ENCODE data around the gene SRPK2. TPM values are rescaled to one million over a fixed set of nuclear protein-coding genes. Genes with fewer than 3 reads are reported as not detected.

The SRPK2 gene
- total and polyA plus RNA-seq, 12 donors, result 10.5 to 40.4 (median 35.1) TPM

DNA sequence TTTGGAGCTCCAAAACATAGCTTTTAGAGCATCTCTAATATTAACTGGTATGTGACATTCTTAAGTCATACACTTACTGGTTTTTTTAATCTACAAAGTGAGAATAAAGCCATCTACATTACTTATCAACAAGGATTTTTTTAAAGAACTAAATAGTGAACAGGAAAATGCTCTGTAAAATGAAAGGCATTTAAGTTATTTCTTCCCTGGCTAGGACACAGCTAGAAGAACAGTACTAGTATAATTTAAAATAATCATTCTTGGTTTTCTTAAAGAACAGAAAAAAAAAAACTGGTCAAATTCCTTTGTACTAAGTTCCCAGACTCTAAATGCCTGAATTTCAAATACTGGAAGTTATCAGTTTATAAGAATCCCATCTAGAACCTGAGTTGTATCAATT is 139.5 kb downstream of the SRPK2 start:
- Histone ChIP-seq H3K4me1 (peaks cover 0 to 50% (median 33%) of the 10 kb centered on the region in 9 donors), H3K36me3 (no peaks in the 10 kb centered on the region), H3K27ac (no peak overlapping the region), H3K9me3 (peaks cover 0 to 2% (median 0%) of the 10 kb centered on the region in 11 donors), H3K4me3 (no peak overlapping the region), H3K27me3 (no peaks in the 10 kb centered on the region)
- TF ChIP-seq, protein P1, sequence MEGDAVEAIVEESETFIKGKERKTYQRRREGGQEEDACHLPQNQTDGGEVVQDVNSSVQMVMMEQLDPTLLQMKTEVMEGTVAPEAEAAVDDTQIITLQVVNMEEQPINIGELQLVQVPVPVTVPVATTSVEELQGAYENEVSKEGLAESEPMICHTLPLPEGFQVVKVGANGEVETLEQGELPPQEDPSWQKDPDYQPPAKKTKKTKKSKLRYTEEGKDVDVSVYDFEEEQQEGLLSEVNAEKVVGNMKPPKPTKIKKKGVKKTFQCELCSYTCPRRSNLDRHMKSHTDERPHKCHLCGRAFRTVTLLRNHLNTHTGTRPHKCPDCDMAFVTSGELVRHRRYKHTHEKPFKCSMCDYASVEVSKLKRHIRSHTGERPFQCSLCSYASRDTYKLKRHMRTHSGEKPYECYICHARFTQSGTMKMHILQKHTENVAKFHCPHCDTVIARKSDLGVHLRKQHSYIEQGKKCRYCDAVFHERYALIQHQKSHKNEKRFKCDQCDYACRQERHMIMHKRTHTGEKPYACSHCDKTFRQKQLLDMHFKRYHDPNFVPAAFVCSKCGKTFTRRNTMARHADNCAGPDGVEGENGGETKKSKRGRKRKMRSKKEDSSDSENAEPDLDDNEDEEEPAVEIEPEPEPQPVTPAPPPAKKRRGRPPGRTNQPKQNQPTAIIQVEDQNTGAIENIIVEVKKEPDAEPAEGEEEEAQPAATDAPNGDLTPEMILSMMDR (IDR thresholded peaks at IDR 0.05), result no peak
- ATAC-seq (no peak), DNase-seq (no peak)
- intact Hi-C loops (cut with DNase I), result no loop called here

DNA sequence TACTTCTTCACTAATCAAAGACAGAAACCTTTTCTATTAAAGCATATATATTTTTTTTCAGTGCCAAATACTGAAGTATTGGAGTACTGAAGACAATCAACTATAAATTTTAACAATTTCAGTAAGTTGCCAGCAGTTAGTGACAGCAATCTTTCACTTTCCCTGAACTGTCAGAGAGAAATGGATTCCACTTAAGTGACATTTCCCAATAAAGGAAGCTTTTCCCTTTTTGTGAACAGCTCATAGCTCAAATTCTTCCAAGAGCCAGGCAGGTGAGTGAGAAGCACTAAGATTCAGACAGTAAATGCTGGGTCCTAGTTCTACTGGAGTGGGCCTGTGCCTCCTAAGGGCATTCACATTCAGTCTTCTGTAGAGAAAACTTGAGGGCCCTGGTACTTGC is 142.0 kb downstream of the SRPK2 start:
- H3K27me3 ChIP-seq, result no peaks in the 10 kb centered on the region
- ATAC-seq (no peak), DNase-seq (no peak)
- peak overlapping the region in 3 of 10 donors; percentile 1 to 75 (median 61) for H3K27ac ChIP-seq
- TF ChIP-seq, protein P1 (IDR thresholded peaks at IDR 0.05), result no peak
- H3K4me3 ChIP-seq, result no peak overlapping the region
- H3K36me3 ChIP-seq, result no peaks in the 10 kb centered on the region
- peaks cover 0 to 45% (median 24%) of the 10 kb centered on the region in 9 donors for H3K4me1 ChIP-seq
- intact Hi-C loops (cut with DNase I), result no loop called here
- peaks cover 0 to 4% (median 0%) of the 10 kb centered on the region in 11 donors for H3K9me3 ChIP-seq

DNA sequence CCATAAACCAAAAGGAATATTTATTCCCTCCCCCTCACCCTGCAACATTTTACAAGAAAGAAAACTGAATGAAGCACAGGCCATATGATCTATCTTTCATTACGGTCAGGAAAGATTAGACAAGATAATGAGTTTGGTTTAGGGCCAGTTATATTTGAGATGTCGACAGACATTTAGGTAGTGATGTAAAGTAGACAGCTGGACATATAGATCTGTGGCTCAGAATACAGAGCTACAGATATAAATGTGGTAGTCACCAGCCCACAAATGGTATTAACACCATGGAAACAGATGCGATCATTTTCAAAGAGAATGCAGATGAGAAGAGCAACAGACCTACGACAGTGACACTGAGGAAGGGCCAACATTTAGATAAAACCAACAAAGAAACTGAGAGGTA is 142.5 kb downstream of the SRPK2 start:
- H3K27ac ChIP-seq, result peak overlapping the region in 4 of 10 donors; percentile 1 to 75 (median 50)
- H3K4me3 ChIP-seq, result no peak overlapping the region
- H3K9me3 ChIP-seq, result peaks cover 0 to 4% (median 0%) of the 10 kb centered on the region in 11 donors
- intact Hi-C loops (cut with DNase I), result no loop called here
- TF ChIP-seq, protein P1 (IDR thresholded peaks at IDR 0.05), result no peak
- 57% methylated on average over 4 of the region's 4 CpGs for WGBS, 2 donors
- H3K36me3 ChIP-seq, result no peaks in the 10 kb centered on the region
- ATAC-seq (no peak), DNase-seq (no peak)
- no peaks in the 10 kb centered on the region for H3K27me3 ChIP-seq
- peaks cover 0 to 45% (median 24%) of the 10 kb centered on the region in 9 donors for H3K4me1 ChIP-seq

DNA sequence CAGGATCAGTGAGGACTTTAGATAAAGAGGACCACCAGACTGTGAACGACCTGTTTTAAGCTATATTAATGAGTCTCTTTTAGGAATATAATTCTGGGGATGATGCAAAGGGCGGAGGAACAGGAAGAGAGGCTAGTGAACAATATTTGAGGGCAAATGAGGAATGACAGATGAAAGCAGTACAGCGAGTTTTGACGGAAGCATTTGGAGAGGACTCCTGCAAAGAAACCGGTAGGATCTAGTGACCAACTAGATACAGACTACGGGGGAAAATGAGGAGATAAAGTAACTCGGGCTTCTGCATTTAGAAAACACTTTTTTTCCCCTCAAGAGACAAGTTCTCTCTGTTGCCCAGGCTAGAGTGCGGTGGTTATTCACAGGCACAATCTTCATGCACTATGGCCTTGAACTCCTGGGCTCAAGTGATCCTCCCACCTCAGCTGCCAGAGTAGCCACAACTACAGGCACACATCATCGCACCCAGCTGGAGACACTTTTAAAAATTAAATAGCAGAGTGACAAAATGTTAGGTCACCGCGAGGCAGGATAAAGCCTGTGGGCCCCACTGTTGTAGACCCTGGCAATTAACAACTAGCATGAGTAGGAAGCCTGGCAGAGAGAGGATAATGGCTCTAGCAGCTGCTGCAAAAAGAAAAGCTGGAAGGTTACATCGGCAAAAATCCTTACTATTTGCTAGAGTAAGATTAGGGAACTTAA is 143.2 kb downstream of the SRPK2 start:
- peak overlapping the region in 8 of 10 donors; percentile 32 to 75 (median 60) for H3K27ac ChIP-seq
- 47 to 50% methylated on average over 12 of the region's 12 CpGs for WGBS, 2 donors
- no peaks in the 10 kb centered on the region for H3K36me3 ChIP-seq
- TF ChIP-seq, protein P1 (IDR thresholded peaks at IDR 0.05), result no peak
- peaks cover 0 to 4% (median 0%) of the 10 kb centered on the region in 11 donors for H3K9me3 ChIP-seq
- ATAC-seq (peak in 5 of 8 donors; percentile 27 to 63 (median 45)), DNase-seq (peak in 1 of 2 donors; percentile 26)
- peaks cover 0 to 45% (median 31%) of the 10 kb centered on the region in 9 donors for H3K4me1 ChIP-seq
- no peaks in the 10 kb centered on the region for H3K27me3 ChIP-seq
- intact Hi-C loops (cut with DNase I), result no loop called here
- H3K4me3 ChIP-seq, result peak overlapping the region in 1 of 10 donors; percentile 4

Data from heart right ventricle (tissue), 16 donors.